ENCODE data around the gene WDR81.

Gene WDR81

DNA sequence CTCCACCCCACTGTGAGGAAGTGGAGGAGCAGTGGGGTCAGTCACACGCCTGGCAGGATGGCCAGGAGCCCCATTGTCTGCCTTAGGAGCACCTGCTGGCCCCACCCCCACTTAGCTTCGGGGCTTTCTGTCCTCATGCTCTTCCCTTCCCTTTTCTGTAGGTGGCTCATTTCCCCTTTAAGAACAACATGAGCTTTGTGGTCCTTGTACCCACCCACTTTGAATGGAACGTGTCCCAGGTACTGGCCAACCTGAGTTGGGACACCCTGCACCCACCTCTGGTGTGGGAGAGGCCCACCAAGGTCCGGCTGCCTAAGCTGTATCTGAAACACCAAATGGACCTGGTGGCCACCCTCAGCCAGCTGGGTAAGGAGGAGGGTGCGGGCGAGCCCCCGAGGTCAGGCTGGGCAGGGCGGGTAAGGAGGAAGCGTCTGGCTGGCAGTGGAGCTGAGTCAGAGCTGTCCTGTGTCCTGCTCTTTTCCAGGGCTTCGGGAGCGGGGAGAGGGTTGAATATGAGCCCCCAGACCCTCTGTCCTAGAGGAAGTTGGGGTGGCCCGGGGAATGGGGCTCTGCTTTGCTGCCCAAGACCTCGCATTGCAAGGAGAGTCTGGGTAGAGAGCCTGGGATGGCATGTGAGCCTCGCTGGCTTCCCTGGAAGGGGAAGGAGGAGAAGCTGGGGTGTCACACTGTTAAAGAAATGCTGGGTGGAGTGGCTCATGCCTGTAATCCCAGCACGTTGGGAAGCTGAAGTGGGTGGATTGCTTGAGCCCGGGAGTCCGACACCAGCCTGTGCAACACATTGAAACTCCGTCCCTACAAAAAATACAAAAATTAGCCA, 28.1 kb downstream of the WDR81 start:
- TF ChIP-seq Cebpa-rat (IDR thresholded peaks at IDR 0.05) = no peak
- Histone ChIP-seq H4K20me1 (no peaks in the 10 kb centered on the region), H3K4me3 (no peak overlapping the region), H3K27ac (peak overlapping the region; percentile 3), H3K9ac (no peak overlapping the region), H3K36me3 (no peaks in the 10 kb centered on the region), H3K27me3 (no peaks in the 10 kb centered on the region), H3K4me2 (peak overlapping the region; percentile 37), H3K9me3 (no peaks in the 10 kb centered on the region), H3K4me1 (peaks cover 42% of the 10 kb centered on the region)

DNA sequence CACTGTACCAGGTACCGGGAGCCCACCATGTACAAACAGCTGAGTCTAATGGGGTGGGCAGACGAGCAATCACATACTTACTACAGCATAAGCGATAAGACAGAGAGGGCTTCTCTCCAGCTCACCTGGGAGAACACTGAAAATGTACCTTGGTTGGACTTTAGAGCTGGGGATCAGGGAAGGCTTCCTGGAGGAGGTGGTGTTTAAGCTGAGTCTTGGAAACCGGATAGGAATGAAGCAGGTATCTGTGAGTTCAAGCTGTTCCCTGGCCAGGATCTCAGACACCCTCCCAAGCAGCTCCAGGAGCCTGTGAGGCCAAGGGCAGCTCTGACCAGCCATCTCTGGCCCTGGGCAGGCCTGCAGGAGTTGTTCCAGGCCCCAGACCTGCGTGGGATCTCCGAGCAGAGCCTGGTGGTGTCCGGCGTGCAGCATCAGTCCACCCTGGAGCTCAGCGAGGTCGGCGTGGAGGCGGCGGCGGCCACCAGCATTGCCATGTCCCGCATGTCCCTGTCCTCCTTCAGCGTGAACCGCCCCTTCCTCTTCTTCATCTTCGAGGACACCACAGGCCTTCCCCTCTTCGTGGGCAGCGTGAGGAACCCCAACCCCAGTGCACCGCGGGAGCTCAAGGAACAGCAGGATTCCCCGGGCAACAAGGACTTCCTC, 29.4 kb downstream of the WDR81 start:
- H3K4me2 ChIP-seq = no peak overlapping the region
- no peaks in the 10 kb centered on the region for H3K9me3 ChIP-seq
- no peak for TF ChIP-seq Cebpa-rat (IDR thresholded peaks at IDR 0.05)
- H3K36me3 ChIP-seq = no peaks in the 10 kb centered on the region
- H3K27ac ChIP-seq = no peak overlapping the region
- H4K20me1 ChIP-seq = no peaks in the 10 kb centered on the region
- H3K9ac ChIP-seq = no peak overlapping the region
- H3K4me1 ChIP-seq = peaks cover 42% of the 10 kb centered on the region
- 0 out of 2 replicates have a peak, but pooled peaks cover 3% of the 10 kb centered on the region for H3K27me3 ChIP-seq
- no peak overlapping the region for H3K4me3 ChIP-seq

DNA sequence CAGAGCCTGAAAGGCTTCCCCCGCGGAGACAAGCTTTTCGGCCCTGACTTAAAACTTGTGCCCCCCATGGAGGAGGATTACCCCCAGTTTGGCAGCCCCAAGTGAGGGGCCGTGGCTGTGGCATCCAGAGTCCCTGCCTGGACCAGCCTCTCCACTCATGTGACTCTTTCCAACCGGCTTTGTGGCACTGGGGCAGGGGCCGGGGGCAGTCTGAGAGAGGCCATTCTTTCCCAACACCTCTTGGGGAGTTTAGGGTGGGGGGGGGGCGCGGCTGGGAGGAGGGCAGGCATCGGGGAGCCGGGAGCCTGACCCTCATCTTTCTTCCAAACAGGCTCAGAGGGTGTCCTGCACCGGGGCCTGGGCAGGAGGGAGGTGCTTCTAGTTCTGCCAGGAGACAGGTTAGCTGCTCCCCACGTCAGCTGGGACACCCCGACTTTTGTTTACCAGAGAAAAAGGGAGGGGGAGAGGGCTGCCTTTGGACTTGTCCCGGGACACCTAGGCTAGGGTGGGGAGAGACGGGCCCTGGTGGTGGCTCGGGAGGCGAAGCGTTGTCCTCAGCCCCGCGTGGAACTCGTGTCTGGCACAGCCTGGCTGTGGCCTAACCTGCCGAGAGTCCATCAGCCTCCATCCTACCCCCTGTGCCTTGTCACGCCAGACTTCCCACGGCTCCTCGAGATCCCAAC, 30.1 kb downstream of the WDR81 start:
- no peaks in the 10 kb centered on the region for H3K36me3 ChIP-seq
- 0 out of 2 replicates have a peak, but pooled peaks cover 3% of the 10 kb centered on the region for H3K27me3 ChIP-seq
- H3K9ac ChIP-seq = peak overlapping the region; percentile 64; the same call in 1 of the 2 replicates
- no peak for TF ChIP-seq Cebpa-rat (IDR thresholded peaks at IDR 0.05)
- peaks cover 42% of the 10 kb centered on the region for H3K4me1 ChIP-seq
- H3K27ac ChIP-seq = peak overlapping the region; percentile 71; the same call in 1 of the 2 replicates
- H4K20me1 ChIP-seq = no peaks in the 10 kb centered on the region
- H3K4me3 ChIP-seq = no peak overlapping the region
- H3K9me3 ChIP-seq = no peaks in the 10 kb centered on the region
- H3K4me2 ChIP-seq = peak overlapping the region; percentile 78

DNA sequence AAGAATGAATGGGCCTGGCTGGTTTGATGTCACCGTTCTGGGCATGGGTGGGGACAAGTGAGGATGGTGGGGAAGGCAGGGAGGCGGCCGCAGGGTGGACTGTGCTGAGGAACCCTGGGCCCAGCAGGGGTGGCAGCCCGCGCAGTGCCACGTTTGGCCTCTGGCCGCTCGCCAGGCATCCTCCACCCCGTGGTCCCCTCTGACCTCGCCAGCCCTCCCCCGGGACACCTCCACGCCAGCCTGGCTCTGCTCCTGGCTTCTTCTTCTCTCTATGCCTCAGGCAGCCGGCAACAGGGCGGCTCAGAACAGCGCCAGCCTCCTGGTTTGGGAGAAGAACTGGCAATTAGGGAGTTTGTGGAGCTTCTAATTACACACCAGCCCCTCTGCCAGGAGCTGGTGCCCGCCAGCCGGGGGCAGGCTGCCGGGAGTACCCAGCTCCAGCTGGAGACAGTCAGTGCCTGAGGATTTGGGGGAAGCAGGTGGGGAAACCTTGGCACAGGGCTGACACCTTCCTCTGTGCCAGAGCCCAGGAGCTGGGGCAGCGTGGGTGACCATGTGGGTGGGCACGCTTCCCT, 30.8 kb downstream of the WDR81 start:
- Histone ChIP-seq H4K20me1 (no peaks in the 10 kb centered on the region), H3K9ac (peak overlapping the region; percentile 64), H3K27me3 (0 out of 2 replicates have a peak, but pooled peaks cover 3% of the 10 kb centered on the region), H3K36me3 (no peaks in the 10 kb centered on the region), H3K4me2 (peak overlapping the region; percentile 78), H3K4me3 (no peak overlapping the region), H3K4me1 (peaks cover 42% of the 10 kb centered on the region), H3K27ac (peak overlapping the region; percentile 71), H3K9me3 (no peaks in the 10 kb centered on the region)
- no peak for TF ChIP-seq Cebpa-rat (IDR thresholded peaks at IDR 0.05)

DNA sequence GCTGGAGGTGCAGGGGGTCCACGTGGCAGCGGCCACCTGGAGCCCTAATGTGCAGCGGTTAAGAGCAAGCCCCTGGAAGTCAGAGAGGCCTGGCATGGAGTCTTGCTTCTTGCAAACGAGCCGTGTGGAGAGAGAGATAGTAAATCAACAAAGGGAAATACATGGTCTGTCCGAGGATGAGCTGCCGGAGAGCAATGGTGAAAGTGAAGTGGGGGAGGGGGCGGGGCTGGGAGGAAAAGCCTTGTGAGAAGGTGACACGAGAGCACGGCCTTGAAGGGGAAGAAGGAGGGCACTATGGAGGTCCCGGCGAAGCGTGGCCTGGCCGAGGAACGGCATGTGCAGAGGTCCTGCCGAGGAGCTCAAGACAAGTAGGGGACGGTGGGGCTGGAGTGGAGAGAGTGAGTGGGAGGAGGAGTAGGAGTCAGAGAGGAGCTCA, 31.3 kb downstream of the WDR81 start:
- no peak for TF ChIP-seq Cebpa-rat (IDR thresholded peaks at IDR 0.05)
- Histone ChIP-seq H3K27ac (peak overlapping the region; percentile 71), H3K9me3 (no peaks in the 10 kb centered on the region), H4K20me1 (no peaks in the 10 kb centered on the region), H3K27me3 (0 out of 2 replicates have a peak, but pooled peaks cover 3% of the 10 kb centered on the region), H3K9ac (peak overlapping the region; percentile 64; the same call in 1 of the 2 replicates), H3K4me2 (peak overlapping the region; percentile 78), H3K4me1 (peaks cover 41% of the 10 kb centered on the region), H3K36me3 (no peaks in the 10 kb centered on the region), H3K4me3 (no peak overlapping the region)

DNA sequence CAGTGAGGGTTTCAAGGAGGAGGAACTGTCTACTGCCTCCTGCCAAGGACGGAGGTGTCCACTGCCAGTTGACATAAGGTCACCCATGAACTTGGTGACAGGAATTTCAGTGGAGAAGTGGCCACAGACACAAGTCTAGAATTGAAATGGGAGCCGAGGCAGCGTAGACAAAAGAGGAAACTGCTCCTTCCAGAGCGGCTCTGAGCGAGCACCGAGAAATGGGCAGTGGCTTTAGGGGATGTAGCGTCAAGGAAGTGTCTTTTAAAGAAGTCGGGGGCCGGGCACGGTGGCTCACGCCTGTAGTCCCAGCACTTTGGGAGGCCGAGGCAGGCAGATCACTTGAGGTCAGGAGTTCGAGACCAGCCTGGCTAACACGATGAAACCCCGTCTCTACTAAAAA, 34.3 kb downstream of the WDR81 start:
- H3K36me3 ChIP-seq = no peaks in the 10 kb centered on the region
- H3K9me3 ChIP-seq = no peaks in the 10 kb centered on the region
- H3K4me2 ChIP-seq = no peak overlapping the region
- TF ChIP-seq Cebpa-rat (IDR thresholded peaks at IDR 0.05) = no peak
- H4K20me1 ChIP-seq = no peaks in the 10 kb centered on the region
- H3K9ac ChIP-seq = no peak overlapping the region
- H3K27ac ChIP-seq = no peak overlapping the region
- peaks cover 49% of the 10 kb centered on the region for H3K4me1 ChIP-seq
- 0 out of 2 replicates have a peak, but pooled peaks cover 3% of the 10 kb centered on the region for H3K27me3 ChIP-seq
- no peak overlapping the region for H3K4me3 ChIP-seq

DNA sequence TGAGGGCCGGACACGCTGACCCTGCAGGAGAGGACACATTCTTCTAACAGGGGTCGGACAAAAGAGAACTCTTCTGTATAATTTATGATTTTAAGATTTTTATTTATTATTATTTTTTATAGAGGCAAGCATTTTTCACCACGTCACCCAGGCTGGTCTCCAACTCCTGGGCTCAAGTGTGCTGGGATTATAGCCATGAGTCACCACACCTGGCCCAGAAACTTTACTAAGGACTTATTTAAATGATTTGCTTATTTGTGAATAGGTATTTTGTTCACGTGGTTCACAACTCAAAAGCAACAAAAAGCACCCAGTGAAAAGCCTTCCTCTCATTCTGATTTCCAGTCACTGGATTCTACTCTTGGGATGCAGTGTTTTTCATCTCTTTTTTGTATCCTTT, 35.0 kb downstream of the WDR81 start:
- peaks cover 56% of the 10 kb centered on the region for H3K4me1 ChIP-seq

DNA sequence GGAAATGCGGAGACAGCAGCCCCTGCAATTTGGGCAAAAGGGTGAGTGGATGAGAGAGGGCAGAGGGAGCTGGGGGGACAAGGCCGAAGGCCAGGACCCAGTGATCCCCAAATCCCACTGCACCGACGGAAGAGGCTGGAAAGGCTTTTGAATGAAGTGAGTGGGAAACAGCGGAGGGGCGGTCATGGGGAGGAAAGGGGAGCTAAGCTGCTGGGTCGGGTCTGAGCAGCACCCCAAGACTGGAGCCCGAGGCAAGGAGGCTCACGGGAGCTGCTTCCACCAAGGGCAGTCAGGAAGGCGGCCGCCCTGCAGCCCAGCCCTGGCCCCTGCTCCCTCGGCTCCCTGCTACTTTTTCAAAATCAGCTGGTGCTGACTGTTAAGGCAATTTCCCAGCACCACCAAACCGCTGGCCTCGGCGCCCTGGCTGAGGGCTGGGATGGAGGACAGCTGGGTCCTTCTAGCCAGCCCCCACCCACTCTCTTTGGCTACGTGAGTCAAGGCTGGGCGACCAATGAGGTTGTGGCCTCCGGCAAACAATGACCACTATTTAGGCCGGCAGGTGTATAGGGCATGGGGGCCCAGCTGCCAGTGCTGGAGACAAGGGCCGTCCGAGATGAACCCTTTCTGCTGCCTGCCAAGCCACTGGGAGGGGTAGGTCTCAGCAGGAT, 37.9 kb downstream of the WDR81 start:
- Histone ChIP-seq H4K20me1 (no peaks in the 10 kb centered on the region), H3K4me1 (peaks cover 65% of the 10 kb centered on the region), H3K4me2 (peak overlapping the region; percentile 75), H3K9me3 (no peaks in the 10 kb centered on the region), H3K27me3 (0 out of 2 replicates have a peak, but pooled peaks cover 3% of the 10 kb centered on the region), H3K9ac (peak overlapping the region; percentile 57), H3K27ac (peak overlapping the region; percentile 81), H3K36me3 (no peaks in the 10 kb centered on the region), H3K4me3 (no peak overlapping the region)
- TF ChIP-seq Cebpa-rat (IDR thresholded peaks at IDR 0.05) = no peak

More for the DNA sequence above, 35.0 kb downstream of the WDR81 start:
- Histone ChIP-seq H3K9me3 (no peaks in the 10 kb centered on the region), H3K36me3 (no peaks in the 10 kb centered on the region), H3K27me3 (0 out of 2 replicates have a peak, but pooled peaks cover 3% of the 10 kb centered on the region), H3K9ac (no peak overlapping the region), H3K4me2 (no peak overlapping the region), H3K4me3 (no peak overlapping the region), H3K27ac (no peak overlapping the region), H4K20me1 (no peaks in the 10 kb centered on the region)
- TF ChIP-seq Cebpa-rat (IDR thresholded peaks at IDR 0.05) = no peak

Data from BLaER1 (cell line).